ENCODE results near the gene IARS2.
"Not testable (repeated sequence)": the region's sequence is repeated elsewhere in the genome, so short reads cannot be mapped to it uniquely, and the experiment has no call there.

GRCh38 chr1:220086261-220086686 is 7.7 kb upstream of the IARS2 start:
- TF ChIP-seq POLR2A, POLR2AphosphoS5, POU2F2 (IDR thresholded peaks at IDR 0.05; ENCODE audit: low read depth, low read length): not testable (repeated sequence)
